ENCODE results near the gene NCDN.
"Not testable (repeated sequence)": the region's sequence is repeated elsewhere in the genome, so short reads cannot be mapped to it uniquely, and the experiment has no call there.

DNA sequence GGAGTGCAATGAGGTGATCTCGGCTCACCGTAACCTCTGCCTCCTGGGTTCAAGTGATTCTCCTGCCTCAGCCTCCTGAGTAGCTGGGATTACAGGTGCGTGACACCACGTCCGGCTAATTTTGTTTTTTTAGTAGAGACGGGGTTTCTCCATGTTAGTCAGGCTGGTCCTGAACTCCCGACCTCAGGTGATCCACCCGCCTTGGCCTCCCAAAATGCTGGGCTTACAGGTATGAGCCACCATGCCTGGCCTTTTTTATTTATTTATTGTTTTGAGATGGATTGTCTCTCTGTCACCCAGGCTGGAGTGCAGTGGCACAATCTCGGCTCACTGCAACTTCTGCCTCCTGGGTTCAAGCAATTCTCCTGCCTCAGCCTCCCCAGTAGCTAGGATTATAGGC, 24.0 kb downstream of the NCDN start:
- TF ChIP-seq, protein P1, sequence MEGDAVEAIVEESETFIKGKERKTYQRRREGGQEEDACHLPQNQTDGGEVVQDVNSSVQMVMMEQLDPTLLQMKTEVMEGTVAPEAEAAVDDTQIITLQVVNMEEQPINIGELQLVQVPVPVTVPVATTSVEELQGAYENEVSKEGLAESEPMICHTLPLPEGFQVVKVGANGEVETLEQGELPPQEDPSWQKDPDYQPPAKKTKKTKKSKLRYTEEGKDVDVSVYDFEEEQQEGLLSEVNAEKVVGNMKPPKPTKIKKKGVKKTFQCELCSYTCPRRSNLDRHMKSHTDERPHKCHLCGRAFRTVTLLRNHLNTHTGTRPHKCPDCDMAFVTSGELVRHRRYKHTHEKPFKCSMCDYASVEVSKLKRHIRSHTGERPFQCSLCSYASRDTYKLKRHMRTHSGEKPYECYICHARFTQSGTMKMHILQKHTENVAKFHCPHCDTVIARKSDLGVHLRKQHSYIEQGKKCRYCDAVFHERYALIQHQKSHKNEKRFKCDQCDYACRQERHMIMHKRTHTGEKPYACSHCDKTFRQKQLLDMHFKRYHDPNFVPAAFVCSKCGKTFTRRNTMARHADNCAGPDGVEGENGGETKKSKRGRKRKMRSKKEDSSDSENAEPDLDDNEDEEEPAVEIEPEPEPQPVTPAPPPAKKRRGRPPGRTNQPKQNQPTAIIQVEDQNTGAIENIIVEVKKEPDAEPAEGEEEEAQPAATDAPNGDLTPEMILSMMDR (IDR thresholded peaks at IDR 0.05; ENCODE audit: extremely low read depth in 1 of 2, insufficient read depth in 1 of 2, low read depth in 1 of 2, low read length in 2 of 2) = not testable (repeated sequence)
- TF ChIP-seq POLR2A (IDR thresholded peaks at IDR 0.05; ENCODE audit: low read depth, low read length); GATA2 (IDR thresholded peaks at IDR 0.05; ENCODE audit: insufficient read depth, insufficient read length, low read depth, low read length); EZH2 (IDR thresholded peaks at IDR 0.05; ENCODE audit: borderline replicate concordance, low read depth, low read length, severe bottlenecking); POLR2AphosphoS5 (IDR thresholded peaks at IDR 0.05; ENCODE audit: insufficient read depth, low read depth, low read length): not testable (repeated sequence)
